ENCODE results near the gene NIPBL.

GRCh38 chr5:36936309-36936708 lies 59.7 kb downstream of the NIPBL start:
- no peak for TF ChIP-seq CTCF (conservative IDR thresholded peaks at IDR 0.05; ENCODE audit: low read depth, low read length)
- TF ChIP-seq EZH2 (IDR thresholded peaks at IDR 0.05; ENCODE audit: borderline replicate concordance, low read depth, low read length, poor library complexity, severe bottlenecking), result no peak
